HG03575 (cell line): ENCODE results near the gene STON1.
"Not testable (repeated sequence)": the region's sequence is repeated elsewhere in the genome, so short reads cannot be mapped to it uniquely, and the experiment has no call there.

Source experiments
- ATAC-seq: cut with Tn5 transposase; IDR thresholded peaks from one replicate; pipeline ENCODE4 v1.9.1; 2021; ENCODE audit not compliant: unreplicated experiment, insufficient number of reproducible peaks, low FRiP score; ENCODE audit errors: extremely low read depth

STON1 gene

DNA sequence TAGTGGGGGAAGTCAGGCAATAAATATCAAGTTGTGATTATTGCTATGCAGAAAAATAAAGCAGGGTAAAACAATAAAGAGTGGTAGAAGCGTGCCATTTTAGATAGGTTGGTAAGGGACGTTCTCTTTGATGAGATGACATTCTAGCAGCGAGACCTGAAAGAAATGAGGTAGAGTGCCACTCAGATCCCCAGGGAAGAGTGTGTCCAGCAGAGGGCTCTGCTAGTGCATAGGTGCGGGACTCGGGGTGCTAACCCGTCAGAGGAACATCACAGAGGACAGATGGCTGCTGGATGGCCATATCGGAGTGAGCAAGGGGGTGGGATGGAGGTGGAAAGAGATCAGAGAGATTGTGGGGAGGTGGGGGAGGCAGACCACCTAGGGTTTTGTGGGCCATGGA is 71.4 kb downstream of the STON1 start:
- no peak for ATAC-seq

GRCh38 chr2:48605482-48606175 is 75.7 kb downstream of the STON1 start:
- no peak for ATAC-seq

DNA sequence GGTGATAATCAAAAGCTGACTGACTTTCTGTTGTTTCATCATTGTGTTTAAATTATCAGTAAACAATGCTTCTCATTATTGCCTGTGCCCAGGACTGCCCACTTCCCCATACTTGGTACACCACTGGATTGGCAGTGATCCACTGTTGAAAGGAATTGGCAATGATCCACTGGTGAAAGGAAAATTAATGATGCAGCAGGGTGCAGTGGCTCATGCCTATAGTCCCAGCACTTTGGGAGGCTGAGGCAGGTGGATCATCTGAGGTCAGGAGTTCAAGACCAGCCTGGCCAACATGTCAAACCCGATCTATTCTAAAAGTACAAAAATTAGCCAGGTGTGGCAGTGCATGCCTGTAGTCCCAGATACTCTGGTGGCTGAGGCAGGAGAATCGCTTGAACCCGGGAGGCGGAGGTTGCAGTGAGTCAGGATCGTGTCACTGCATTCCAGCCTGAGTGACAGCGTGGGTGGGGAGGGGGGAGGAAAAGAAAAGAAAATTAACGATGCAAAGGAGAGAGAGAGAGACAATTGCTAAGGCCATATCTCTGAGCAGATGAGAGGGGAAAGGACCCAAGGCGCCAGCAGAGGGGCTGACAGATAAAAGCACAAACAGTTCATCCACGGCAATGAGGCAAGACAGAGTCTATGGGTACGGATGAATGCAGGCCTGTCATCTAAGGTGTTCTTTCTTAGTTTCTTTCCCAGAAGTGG is 77.5 kb downstream of the STON1 start:
- ATAC-seq = no peak

GRCh38 chr2:48613211-48613610 is 83.3 kb downstream of the STON1 start:
- ATAC-seq = no peak

DNA sequence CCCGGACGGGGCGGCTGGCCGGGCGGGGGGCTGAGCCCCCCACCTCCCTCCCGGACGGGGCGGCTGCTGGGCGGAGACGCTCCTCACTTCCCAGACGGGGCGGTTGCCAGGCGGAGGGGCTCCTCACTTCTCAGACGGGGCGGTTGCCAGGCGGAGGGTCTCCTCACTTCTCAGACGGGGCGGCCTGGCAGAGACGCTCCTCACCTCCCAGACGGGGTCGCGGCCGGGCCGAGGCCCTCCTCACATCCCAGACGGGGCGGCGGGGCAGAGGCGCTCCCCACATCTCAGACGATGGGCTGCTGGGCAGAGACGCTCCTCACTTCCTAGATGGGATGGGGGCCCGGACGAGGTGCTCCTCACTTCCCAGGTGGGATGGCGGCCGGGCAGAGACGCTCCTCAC is 84.6 kb downstream of the STON1 start:
- ATAC-seq = not testable (repeated sequence)

DNA sequence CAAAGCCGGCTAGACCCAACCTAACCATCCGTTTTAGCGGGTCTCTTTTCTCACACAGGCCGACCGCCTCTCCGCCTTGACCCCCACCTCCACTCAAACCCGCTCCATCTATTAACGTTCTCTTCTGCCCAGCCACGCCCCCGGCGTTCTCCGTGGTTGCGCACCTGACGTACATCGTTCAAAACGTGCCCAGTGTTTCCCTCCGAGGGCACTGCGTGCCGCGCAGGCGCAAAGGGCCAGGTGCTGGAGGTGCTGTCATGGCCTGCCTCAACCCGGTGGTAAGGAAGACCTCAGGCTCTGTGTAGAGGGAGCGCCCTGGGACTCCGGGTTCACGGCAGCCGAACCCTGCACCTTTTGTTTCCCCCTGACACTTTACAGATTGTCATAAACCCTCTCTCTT is 87.7 kb downstream of the STON1 start, which contains the start of gene GTF2A1L:
TSS of gene GTF2A1L (plus strand) at position 239 of the 400 bp plus-strand sequence. CDS start at position 258, 19 bp downstream.
- ATAC-seq = no peak

GRCh38 chr2:48619526-48619925 is 89.6 kb downstream of the STON1 start:
- ATAC-seq = no peak

GRCh38 chr2:48620604-48621003 is 90.7 kb downstream of the STON1 start:
- ATAC-seq = no peak

DNA sequence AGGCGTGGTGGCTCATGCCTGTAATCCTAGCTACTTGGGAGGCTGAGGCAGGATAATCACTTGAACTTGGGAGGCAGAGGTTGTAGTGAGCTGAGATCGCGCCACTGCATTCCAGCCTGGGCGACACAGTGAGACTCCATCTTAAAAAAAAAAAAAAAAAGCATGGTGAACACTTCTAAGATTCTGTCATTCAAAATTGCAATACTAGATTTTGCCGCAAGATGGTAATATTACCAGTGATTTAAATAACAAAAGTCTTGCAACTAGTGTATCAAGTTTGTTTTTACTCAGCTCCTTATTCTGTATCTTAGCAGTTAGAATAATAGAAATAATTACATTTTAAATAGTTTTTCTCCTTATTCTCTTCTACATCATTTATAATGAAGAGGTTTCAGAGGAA is 92.7 kb downstream of the STON1 start:
- not testable (repeated sequence) for ATAC-seq

- ATAC-seq = no peak
Measured at GRCh38 chr2:48624696-48625095, 94.7 kb downstream of the STON1 start.

DNA sequence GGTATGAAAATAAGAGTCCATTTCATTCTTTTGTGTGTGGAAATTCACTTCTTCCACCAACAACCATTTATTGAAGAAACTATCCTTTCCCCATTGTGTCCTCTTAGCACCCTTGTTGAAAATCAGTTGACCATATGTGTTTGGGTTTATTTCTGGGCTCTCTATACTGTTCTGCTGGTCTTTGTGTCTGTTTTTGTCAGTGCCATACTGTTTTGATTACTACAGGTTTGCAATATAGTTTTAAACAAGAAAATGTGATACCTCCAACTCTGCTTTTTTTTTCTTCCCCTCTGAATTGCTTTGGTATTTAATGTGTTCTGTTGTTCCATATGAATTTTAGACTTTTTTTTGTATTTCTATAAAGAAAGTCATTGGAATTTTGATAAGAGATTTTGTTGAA is 96.1 kb downstream of the STON1 start:
- no peak for ATAC-seq

- ATAC-seq = no peak
Measured at GRCh38 chr2:48633143-48633542, 103.2 kb downstream of the STON1 start.

DNA sequence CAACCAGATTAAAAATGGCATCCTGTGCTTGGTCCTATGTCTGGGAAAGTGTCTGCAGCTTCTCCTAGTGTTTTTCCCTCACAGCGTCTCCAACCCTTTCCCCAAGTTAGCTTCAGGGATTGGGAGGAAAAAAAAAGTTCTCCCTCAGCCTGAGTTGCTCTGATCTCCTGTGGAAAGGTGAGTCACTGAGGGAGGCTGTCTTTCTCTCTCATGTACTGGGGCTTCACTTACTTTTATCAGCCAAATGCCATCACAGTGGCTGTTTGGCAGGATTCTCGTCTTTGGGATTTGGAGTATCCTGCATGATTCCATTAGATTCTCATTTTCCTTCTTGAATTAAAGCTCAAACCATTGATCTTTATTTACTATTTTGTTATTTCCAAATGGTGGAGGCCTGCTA is 105.8 kb downstream of the STON1 start:
- ATAC-seq = no peak

GRCh38 chr2:48638261-48638660 is 108.3 kb downstream of the STON1 start:
- ATAC-seq = no peak
